ENCODE measurements around the gene RND2. TPM values are rescaled to one million over a fixed set of nuclear protein-coding genes. Genes with fewer than 3 reads are reported as not detected.

RND2 gene
- total and polyA plus RNA-seq, 9 of the 15 experiments (the other 6 are each of a cell fraction or from before 2014, with no cell fraction given), result 0.15 to 1.9 (median 0.98) TPM

- TF ChIP-seq ZNF512 (tag; IDR thresholded peaks at IDR 0.05) (no peak), SMARCA5 (IDR thresholded peaks at IDR 0.05) (peak; percentile 66; the same call in 1 of the 2 replicates), ZNF12 (CRISPR knock-in tag; IDR thresholded peaks at IDR 0.05) (no peak), EHMT2 (IDR thresholded peaks at IDR 0.05) (no peak), HOXB6 (CRISPR knock-in tag; IDR thresholded peaks at IDR 0.05; ENCODE audit: borderline replicate concordance) (no peak), HSF4 (CRISPR knock-in tag; IDR thresholded peaks at IDR 0.05; ENCODE audit: borderline replicate concordance) (no peak), CBFA2T3 (IDR thresholded peaks at IDR 0.05) (peak; percentile 52), FUS (optimal IDR thresholded peaks at IDR 0.05; ENCODE audit: low read depth, low read length) (no peak), SREBF1 (IDR thresholded peaks at IDR 0.05; ENCODE audit: borderline replicate concordance, low read depth, low read length) (peak; percentile 71; the same call in 1 of the 2 replicates), ZBTB17 (CRISPR knock-in tag; IDR thresholded peaks at IDR 0.05) (no peak), SIN3A (IDR thresholded peaks at IDR 0.05; ENCODE audit: borderline replicate concordance in 2 of 2, control insufficient read depth in 1 of 2, low read depth in 2 of 2, low read length in 2 of 2) (peak; percentile 43 to 66; a peak in 1 of 4 replicates), BRCA1 (IDR thresholded peaks at IDR 0.05) (no peak), BRCA1 (CRISPR knock-in tag; IDR thresholded peaks at IDR 0.05) (no peak), ZBTB40 (IDR thresholded peaks at IDR 0.05) (peak; percentile 27; the same call in 1 of the 2 replicates), ZBTB40 (CRISPR knock-in tag; IDR thresholded peaks at IDR 0.05) (no peak), PCBP2 (IDR thresholded peaks at IDR 0.05; ENCODE audit: low read depth, low read length, poor library complexity, severe bottlenecking) (no peak), RBM15 (IDR thresholded peaks at IDR 0.05; ENCODE audit: insufficient read depth, low read length) (no peak), RNF2 (IDR thresholded peaks at IDR 0.05) (peak; percentile 80; the same call in 1 of the 2 replicates)
Observed at GRCh38 chr17:43020789-43021740, 4.0 kb upstream of the RND2 start (continued).

Measured in K562 (cell line).